ENCODE measurements around the gene JAM2.

DNA sequence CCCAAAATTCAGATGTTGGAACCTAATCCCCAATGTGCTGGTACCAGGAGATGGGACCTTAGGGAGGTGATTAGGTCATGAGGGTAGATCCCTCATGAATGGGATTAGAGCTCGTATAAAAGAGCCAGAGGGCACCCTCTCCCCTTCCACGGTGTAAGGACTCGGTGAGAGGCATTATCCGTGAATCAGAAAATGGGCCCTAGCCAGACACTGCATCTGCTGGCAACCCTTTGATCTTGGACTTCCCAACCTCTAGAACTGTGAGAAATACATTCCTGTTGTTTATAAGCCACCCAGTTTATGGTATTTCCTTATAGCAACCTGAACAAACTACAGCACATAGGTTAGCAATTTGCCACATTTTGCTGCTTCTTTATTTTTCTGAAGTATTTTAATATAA, 14.5 kb upstream of the JAM2 start:
- no peak for TF ChIP-seq EZH2 (IDR thresholded peaks at IDR 0.05; ENCODE audit: low read depth)
- TF ChIP-seq, protein P1, sequence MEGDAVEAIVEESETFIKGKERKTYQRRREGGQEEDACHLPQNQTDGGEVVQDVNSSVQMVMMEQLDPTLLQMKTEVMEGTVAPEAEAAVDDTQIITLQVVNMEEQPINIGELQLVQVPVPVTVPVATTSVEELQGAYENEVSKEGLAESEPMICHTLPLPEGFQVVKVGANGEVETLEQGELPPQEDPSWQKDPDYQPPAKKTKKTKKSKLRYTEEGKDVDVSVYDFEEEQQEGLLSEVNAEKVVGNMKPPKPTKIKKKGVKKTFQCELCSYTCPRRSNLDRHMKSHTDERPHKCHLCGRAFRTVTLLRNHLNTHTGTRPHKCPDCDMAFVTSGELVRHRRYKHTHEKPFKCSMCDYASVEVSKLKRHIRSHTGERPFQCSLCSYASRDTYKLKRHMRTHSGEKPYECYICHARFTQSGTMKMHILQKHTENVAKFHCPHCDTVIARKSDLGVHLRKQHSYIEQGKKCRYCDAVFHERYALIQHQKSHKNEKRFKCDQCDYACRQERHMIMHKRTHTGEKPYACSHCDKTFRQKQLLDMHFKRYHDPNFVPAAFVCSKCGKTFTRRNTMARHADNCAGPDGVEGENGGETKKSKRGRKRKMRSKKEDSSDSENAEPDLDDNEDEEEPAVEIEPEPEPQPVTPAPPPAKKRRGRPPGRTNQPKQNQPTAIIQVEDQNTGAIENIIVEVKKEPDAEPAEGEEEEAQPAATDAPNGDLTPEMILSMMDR (conservative IDR thresholded peaks at IDR 0.05), result no peak
